ENCODE results near the gene OR8B12.

Gene OR8B12

GRCh38 chr11:124543554-124543953 is at the start of gene OR8B12:
OR8B12 (minus strand) TSS chr11:124543654; CDS start chr11:124543654, 0 bp downstream.
- H3K79me2 ChIP-seq (ENCODE audit: insufficient read depth, low read length), result no peaks in the 10 kb centered on the region
- no peak within 1 kb of the TSS for H3K27ac ChIP-seq (ENCODE audit: low read depth, low read length)
- H3K27me3 ChIP-seq (ENCODE audit: low read length), result no peaks in the 10 kb centered on the region
- no peaks in the 10 kb centered on the region for H3K36me3 ChIP-seq (ENCODE audit: low read length)
- no peaks in the 10 kb centered on the region for H3K9me3 ChIP-seq (ENCODE audit: insufficient read depth, low read length)
- H3K4me3 ChIP-seq (ENCODE audit: insufficient read depth, low read length, poor library complexity, severe bottlenecking), result no peak within 1 kb of the TSS
- H3K9ac ChIP-seq (ENCODE audit: low read length), result no peak within 1 kb of the TSS
- H3K4me2 ChIP-seq (ENCODE audit: low read depth, low read length, poor library complexity, severe bottlenecking), result no peak within 1 kb of the TSS
- H2AFZ ChIP-seq (ENCODE audit: low read depth, low read length, severe bottlenecking), result no peak within 1 kb of the TSS
- no peaks in the 10 kb centered on the region for H4K20me1 ChIP-seq (ENCODE audit: low read depth, low read length)
- no peaks in the 10 kb centered on the region for H3F3A ChIP-seq (ENCODE audit: insufficient read depth)
- no peak for TF ChIP-seq EZH2phosphoT487 (conservative IDR thresholded peaks at IDR 0.05; ENCODE audit: low read length)
- TF ChIP-seq CTCF (IDR thresholded peaks at IDR 0.05; ENCODE audit: insufficient read depth, low read length, poor library complexity, severe bottlenecking), result no peak
- no peaks in the 10 kb centered on the region for H3K9me2 ChIP-seq (replicated peaks; ENCODE audit: insufficient read depth, low read length)

GRCh38 chr11:124592627-124593026 is 49.2 kb upstream of the OR8B12 start:
- Histone ChIP-seq H3K79me2 (ENCODE audit: insufficient read depth, low read length) (no peaks in the 10 kb centered on the region), H3K36me3 (ENCODE audit: low read length) (no peaks in the 10 kb centered on the region), H2AFZ (ENCODE audit: low read depth, low read length, severe bottlenecking) (no peak overlapping the region), H3K9me3 (ENCODE audit: insufficient read depth, low read length) (no peaks in the 10 kb centered on the region), H3F3A (ENCODE audit: insufficient read depth) (no peaks in the 10 kb centered on the region), H3K27me3 (ENCODE audit: low read length) (no peaks in the 10 kb centered on the region), H3K4me2 (ENCODE audit: low read depth, low read length, poor library complexity, severe bottlenecking) (no peak overlapping the region), H3K4me3 (ENCODE audit: insufficient read depth, low read length, poor library complexity, severe bottlenecking) (no peak overlapping the region), H3K9me2 (replicated peaks; ENCODE audit: insufficient read depth, low read length) (no peaks in the 10 kb centered on the region), H3K9ac (ENCODE audit: low read length) (no peak overlapping the region), H3K27ac (ENCODE audit: low read depth, low read length) (no peak overlapping the region), H4K20me1 (ENCODE audit: low read depth, low read length) (no peaks in the 10 kb centered on the region)
- no peak for TF ChIP-seq EZH2phosphoT487 (conservative IDR thresholded peaks at IDR 0.05; ENCODE audit: low read length)
- no peak for TF ChIP-seq CTCF (IDR thresholded peaks at IDR 0.05; ENCODE audit: insufficient read depth, low read length, poor library complexity, severe bottlenecking)

GRCh38 chr11:124591430-124591829 is 48.0 kb upstream of the OR8B12 start:
- Histone ChIP-seq H3K27ac (ENCODE audit: low read depth, low read length) (no peak overlapping the region), H4K20me1 (ENCODE audit: low read depth, low read length) (no peaks in the 10 kb centered on the region), H3K79me2 (ENCODE audit: insufficient read depth, low read length) (no peaks in the 10 kb centered on the region), H3K9me2 (replicated peaks; ENCODE audit: insufficient read depth, low read length) (no peaks in the 10 kb centered on the region), H3K9ac (ENCODE audit: low read length) (no peak overlapping the region), H3K27me3 (ENCODE audit: low read length) (no peaks in the 10 kb centered on the region), H3K4me2 (ENCODE audit: low read depth, low read length, poor library complexity, severe bottlenecking) (no peak overlapping the region), H3F3A (ENCODE audit: insufficient read depth) (no peaks in the 10 kb centered on the region), H3K9me3 (ENCODE audit: insufficient read depth, low read length) (no peaks in the 10 kb centered on the region), H3K4me3 (ENCODE audit: insufficient read depth, low read length, poor library complexity, severe bottlenecking) (no peak overlapping the region), H2AFZ (ENCODE audit: low read depth, low read length, severe bottlenecking) (no peak overlapping the region), H3K36me3 (ENCODE audit: low read length) (no peaks in the 10 kb centered on the region)
- TF ChIP-seq CTCF (IDR thresholded peaks at IDR 0.05; ENCODE audit: insufficient read depth, low read length, poor library complexity, severe bottlenecking) (no peak), EZH2phosphoT487 (conservative IDR thresholded peaks at IDR 0.05; ENCODE audit: low read length) (no peak)

Data from SU-DHL-6 (cell line).